Liver (tissue), 9 donors: ENCODE measurements around the gene PATL2. TPM values are rescaled to one million over a fixed set of nuclear protein-coding genes. Genes with fewer than 3 reads are reported as not detected.
A peak's percentile ranks its signal among the peaks of the same experiment; 100 is the strongest.

Experiments
- DNase-seq: peaks from one replicate; pipeline ENCODE4 v3.0.0-alpha.2; 2017; ENCODE audit warnings: low spot score
- H3K27ac ChIP-seq, 2 donors: one replicate each; pipeline ENCODE4 v1.7.0; 2013; ENCODE audit warnings: inconsistent platforms in 2 of 2, low read length in 2 of 2, control low read depth in 1 of 2, low read depth in 1 of 2, mild to moderate bottlenecking in 1 of 2
- H3K27me3 ChIP-seq, 4 donors: one replicate each; pipeline versions ENCODE4 v1.6.1 to v1.7.0; 2013; ENCODE audit warnings: low read length in 3 of 4, inconsistent platforms in 1 of 4, mild to moderate bottlenecking in 1 of 4, moderate library complexity in 1 of 4; ENCODE audit not compliant: control insufficient read depth in 4 of 4, insufficient read depth in 4 of 4
- H3K36me3 ChIP-seq, 4 donors: one replicate each; pipeline versions ENCODE4 v1.6.1 to v1.7.0; 2013; ENCODE audit warnings: low read length in 3 of 4, mild to moderate bottlenecking in 3 of 4, low read depth in 1 of 4, moderate library complexity in 1 of 4; ENCODE audit not compliant: control insufficient read depth in 4 of 4, insufficient read depth in 3 of 4
- H3K4me1 ChIP-seq, 4 donors: one replicate each; pipeline versions ENCODE4 v1.6.1 to v1.7.0; 2013; ENCODE audit warnings: low read length in 3 of 4, mild to moderate bottlenecking in 3 of 4, moderate library complexity in 1 of 4; ENCODE audit not compliant: control insufficient read depth in 4 of 4, insufficient read depth in 4 of 4
- H3K4me3 ChIP-seq, 3 donors: one replicate each; pipeline versions ENCODE4 v1.6.1 to v1.7.0; 2013; ENCODE audit warnings: low read length in 3 of 3, control low read depth in 1 of 3, low read depth in 1 of 3, mild to moderate bottlenecking in 1 of 3
- H3K9ac ChIP-seq, 2 donors: one replicate each; pipeline ENCODE4 v1.7.0; 2013; ENCODE audit warnings: low read length in 2 of 2, mild to moderate bottlenecking in 2 of 2, moderate library complexity in 2 of 2, control low read depth in 1 of 2, low read depth in 1 of 2
- H3K9me3 ChIP-seq, 4 donors: one replicate each; pipeline versions ENCODE4 v1.6.1 to v1.7.0; 2013; ENCODE audit warnings: low read length in 3 of 4; ENCODE audit not compliant: control insufficient read depth in 4 of 4
- ATF3 ChIP-seq: IDR thresholded peaks from 2 replicates; pipeline ENCODE4 v1.6.1; 2016; ENCODE audit warnings: antibody characterized with exemption
- CTCF ChIP-seq: fragments of 150-350 bp; IDR thresholded peaks from 2 replicates; pipeline ENCODE4 v1.5.1; 2017; ENCODE audit warnings: improper control_type of control experiment, low read depth, low read length; ENCODE audit not compliant: missing input control
- EGR1 ChIP-seq, 2 donors: IDR thresholded peaks; 2 replicates each; pipeline ENCODE4 v1.6.1; 2016 to 2018; ENCODE audit warnings: antibody characterized with exemption in 2 of 2, low read depth in 2 of 2
- FOXA1 ChIP-seq: IDR thresholded peaks from 2 replicates; pipeline ENCODE4 v1.6.1; 2016; ENCODE audit warnings: antibody characterized with exemption
- FOXA2 ChIP-seq: IDR thresholded peaks from 2 replicates; pipeline ENCODE4 v1.6.1; 2016; ENCODE audit warnings: antibody characterized with exemption
- GABPA ChIP-seq, 2 donors: IDR thresholded peaks in 1 of 2; conservative IDR thresholded peaks in 1 of 2; 2 replicates each; pipeline ENCODE4 v1.6.1; 2016; ENCODE audit warnings: antibody characterized with exemption in 2 of 2, mild to moderate bottlenecking in 1 of 2, moderate library complexity in 1 of 2
- HNF4A ChIP-seq, 2 donors: conservative IDR thresholded peaks; 2 replicates each; pipeline ENCODE4 v1.6.1; 2016; ENCODE audit warnings: antibody characterized with exemption in 2 of 2, mild to moderate bottlenecking in 2 of 2
- HNF4G ChIP-seq: IDR thresholded peaks from 2 replicates; pipeline ENCODE4 v1.6.1; 2016; ENCODE audit warnings: antibody characterized with exemption
- JUND ChIP-seq, 2 donors: IDR thresholded peaks; 2 replicates each; pipeline ENCODE4 v1.6.1; 2016; ENCODE audit warnings: antibody characterized with exemption in 2 of 2
- NR2F2 ChIP-seq: IDR thresholded peaks from 2 replicates; pipeline ENCODE4 v1.6.1; 2016; ENCODE audit warnings: antibody characterized with exemption
- RAD21 ChIP-seq, 2 donors: IDR thresholded peaks; 2 replicates each; pipeline ENCODE4 v1.6.1; 2016; ENCODE audit warnings: antibody characterized with exemption in 2 of 2, mild to moderate bottlenecking in 2 of 2
- REST ChIP-seq: IDR thresholded peaks from 2 replicates; pipeline ENCODE4 v1.6.1; 2016; ENCODE audit warnings: antibody characterized with exemption, mild to moderate bottlenecking
- RXRA ChIP-seq, 2 donors: IDR thresholded peaks; 2 replicates each; pipeline ENCODE4 v1.6.1; 2017 to 2018; ENCODE audit warnings: antibody characterized with exemption in 2 of 2, mild to moderate bottlenecking in 1 of 2
- SP1 ChIP-seq: IDR thresholded peaks from 2 replicates; pipeline ENCODE4 v1.6.1; 2018; ENCODE audit warnings: antibody characterized with exemption, mild to moderate bottlenecking
- TAF1 ChIP-seq: conservative IDR thresholded peaks from 2 replicates; pipeline ENCODE4 v1.6.1; 2016; ENCODE audit warnings: antibody characterized with exemption, mild to moderate bottlenecking
- YY1 ChIP-seq: IDR thresholded peaks from 2 replicates; pipeline ENCODE4 v1.6.1; 2016; ENCODE audit warnings: antibody characterized with exemption, mild to moderate bottlenecking
- WGBS: extraction: QIAGEN DNeasy Blood & Tissue Kit; methylation state at CpG from one replicate; pipeline ENCODE4 v1.1.7; 2013; 5-methylcytosine and 5-hydroxymethylcytosine counted together
- polyA plus RNA-seq, 2 donors: library from polyadenylated mRNA; stranded (reverse) in 1 of 2; unstranded in 1 of 2; fragments of 200-250 nt in 1 of 2; fragments of >200 nt in 1 of 2; fragmentation: Nextera tagmentation in 1 of 2; extraction: Ambion mirVana in 1 of 2; gene quantifications; one replicate each; pipeline versions ENCODE4 v1.2.1 to v1.2.3, GENCODE V29; 2013 to 2015
- total RNA-seq, 2 donors: library from RNA; depleted of rRNA; stranded (reverse); fragments of >200 nt; gene quantifications; one replicate each; pipeline ENCODE4 v1.2.3, GENCODE V29; 2014
- TF ChIP-seq, protein P1 (sequence below): IDR thresholded peaks from 2 replicates; pipeline ENCODE4 v1.6.1; 2016; ENCODE audit warnings: antibody characterized with exemption
- TF ChIP-seq, protein P2 (sequence below): IDR thresholded peaks from 2 replicates; pipeline ENCODE4 v1.6.1; 2016; ENCODE audit warnings: antibody characterized with exemption
- donor health status: healthy.
- donor health status: healthy.
- donor health status: healthy.
- donor health status: healthy.
- donor health status: healthy.

PATL2 gene
- total and polyA plus RNA-seq, 4 donors = 0.32 to 1.0 (median 0.67) TPM

GRCh38 chr15:44726136-44726535, 15.0 kb upstream of the PATL2 start:
- TF ChIP-seq SP1 = no peak
- no peak for TF ChIP-seq EGR1 (IDR thresholded peaks at IDR 0.05; ENCODE audit: low read depth in 2 of 2)
- Histone ChIP-seq H3K4me1 (peaks cover 0 to 7% (median under 1%) of the 10 kb centered on the region in 4 donors), H3K4me3 (no peak overlapping the region)

DNA sequence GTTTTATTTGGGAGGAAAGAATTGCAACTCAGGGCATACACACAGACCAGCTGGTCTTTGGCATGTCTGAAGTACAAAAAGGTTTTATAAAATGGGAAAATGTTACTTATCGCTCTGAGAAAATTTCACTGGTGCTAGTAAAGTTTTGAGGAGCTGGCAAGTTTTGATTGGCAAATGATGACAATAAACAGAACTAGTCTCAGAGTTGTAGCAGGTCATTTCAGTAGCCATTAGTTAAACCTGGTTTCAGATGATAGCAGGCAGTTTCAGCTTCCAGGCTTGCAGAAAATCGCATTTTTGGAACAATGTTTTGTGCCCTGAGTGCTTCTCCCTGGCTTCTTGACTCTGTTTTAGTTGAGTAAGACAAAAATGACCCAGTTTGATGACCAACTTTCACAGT, 10.9 kb upstream of the PATL2 start:
- peaks cover 5 to 22% (median 20%) of the 10 kb centered on the region in 4 donors for H3K36me3 ChIP-seq
- no peak overlapping the region for H3K9ac ChIP-seq
- H3K4me1 ChIP-seq = peaks cover 0 to 1% (median 0%) of the 10 kb centered on the region in 4 donors
- H3K27ac ChIP-seq = no peak overlapping the region
- no peak overlapping the region for H3K4me3 ChIP-seq
- TF ChIP-seq NR2F2 (no peak), SP1 (no peak), FOXA2 (no peak), RAD21 (IDR thresholded peaks at IDR 0.05) (no peak)
- no peaks in the 10 kb centered on the region for H3K9me3 ChIP-seq
- H3K27me3 ChIP-seq = no peaks in the 10 kb centered on the region
- no peak for DNase-seq
- WGBS = 89% methylated on average over 2 of the region's 2 CpGs

More at GRCh38 chr15:44726136-44726535, 15.0 kb upstream of the PATL2 start:
- H3K27me3 ChIP-seq = no peaks in the 10 kb centered on the region
- H3K27ac ChIP-seq = peak overlapping the region; percentile 98 to 99
- no peak for DNase-seq
- H3K36me3 ChIP-seq = no peaks in the 10 kb centered on the region
- no peaks in the 10 kb centered on the region for H3K9me3 ChIP-seq
- 74% methylated on average over 7 of the region's 7 CpGs for WGBS
- H3K9ac ChIP-seq = peak overlapping the region in 1 of 2 donors; percentile 21

GRCh38 chr15:44720460-44721176, 9.5 kb upstream of the PATL2 start:
- Histone ChIP-seq H3K9ac (no peak overlapping the region), H3K9me3 (no peaks in the 10 kb centered on the region), H3K4me3 (no peak overlapping the region), H3K27ac (no peak overlapping the region), H3K4me1 (peaks cover 0 to 4% (median 2%) of the 10 kb centered on the region in 4 donors), H3K36me3 (peaks cover 11 to 36% (median 34%) of the 10 kb centered on the region in 4 donors), H3K27me3 (no peaks in the 10 kb centered on the region)
- TF ChIP-seq HNF4A (conservative IDR thresholded peaks at IDR 0.05) (no peak), FOXA1 (no peak), TAF1 (no peak), HNF4G (no peak), NR2F2 (no peak), FOXA2 (no peak), SP1 (no peak), EGR1 (IDR thresholded peaks at IDR 0.05; ENCODE audit: low read depth in 2 of 2) (no peak), GABPA (IDR thresholded peaks at IDR 0.05 in 1 of 2, conservative IDR thresholded peaks at IDR 0.05 in 1 of 2) (no peak), CTCF (no peak), RXRA (IDR thresholded peaks at IDR 0.05) (no peak), ATF3 (no peak), REST (no peak), RAD21 (IDR thresholded peaks at IDR 0.05) (no peak), YY1 (no peak), JUND (IDR thresholded peaks at IDR 0.05) (no peak)
- TF ChIP-seq, protein P1, sequence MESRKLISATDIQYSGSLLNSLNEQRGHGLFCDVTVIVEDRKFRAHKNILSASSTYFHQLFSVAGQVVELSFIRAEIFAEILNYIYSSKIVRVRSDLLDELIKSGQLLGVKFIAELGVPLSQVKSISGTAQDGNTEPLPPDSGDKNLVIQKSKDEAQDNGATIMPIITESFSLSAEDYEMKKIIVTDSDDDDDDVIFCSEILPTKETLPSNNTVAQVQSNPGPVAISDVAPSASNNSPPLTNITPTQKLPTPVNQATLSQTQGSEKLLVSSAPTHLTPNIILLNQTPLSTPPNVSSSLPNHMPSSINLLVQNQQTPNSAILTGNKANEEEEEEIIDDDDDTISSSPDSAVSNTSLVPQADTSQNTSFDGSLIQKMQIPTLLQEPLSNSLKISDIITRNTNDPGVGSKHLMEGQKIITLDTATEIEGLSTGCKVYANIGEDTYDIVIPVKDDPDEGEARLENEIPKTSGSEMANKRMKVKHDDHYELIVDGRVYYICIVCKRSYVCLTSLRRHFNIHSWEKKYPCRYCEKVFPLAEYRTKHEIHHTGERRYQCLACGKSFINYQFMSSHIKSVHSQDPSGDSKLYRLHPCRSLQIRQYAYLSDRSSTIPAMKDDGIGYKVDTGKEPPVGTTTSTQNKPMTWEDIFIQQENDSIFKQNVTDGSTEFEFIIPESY = no peak
- TF ChIP-seq, protein P2, sequence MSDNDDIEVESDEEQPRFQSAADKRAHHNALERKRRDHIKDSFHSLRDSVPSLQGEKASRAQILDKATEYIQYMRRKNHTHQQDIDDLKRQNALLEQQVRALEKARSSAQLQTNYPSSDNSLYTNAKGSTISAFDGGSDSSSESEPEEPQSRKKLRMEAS = no peak
- 79% methylated on average over 4 of the region's 4 CpGs for WGBS
- no peak for DNase-seq
